Panc1 (cell line): ENCODE measurements around the gene NUDT16L1. TPM values are rescaled to one million over a fixed set of nuclear protein-coding genes. Genes with fewer than 3 reads are reported as not detected.

Source experiments
- ATAC-seq: fragments of 200-7000 bp; cut with Tn5 transposase; 2 replicates; pipeline ENCODE4 v1.9.1; 2020; ENCODE audit warnings: mild to moderate bottlenecking, moderate library complexity
- BruUV-seq: library from RNA; stranded (reverse); fragments of 400-500 nt; replicated peaks from 2 replicates; lab custom pipeline; 2021; lab: Mats Ljungman, UMichigan
- CTCF ChIA-PET: fragments of 300-600 bp; sonication (Branson Sonifier 250); formaldehyde crosslinking; loops from one replicate; lab custom pipeline; 2022; ENCODE audit warnings: antibody characterized with exemption; lab: Charles Lee
- POLR2A ChIA-PET: fragments of 300-600 bp; sonication (Branson Sonifier 250); formaldehyde crosslinking; loops from one replicate; lab custom pipeline; 2022; ENCODE audit warnings: antibody characterized with exemption; lab: Charles Lee
- DNase-seq: peaks from one replicate; pipeline ENCODE4 v3.0.0-alpha.2; 2010; ENCODE audit warnings: low read depth, low spot score
- H3K27ac ChIP-seq: 2 replicates; pipeline ENCODE4 v1.5.1; 2011; ENCODE audit warnings: mild to moderate bottlenecking, low read length, inconsistent platforms
- H3K27me3 ChIP-seq: fragments of 200-500 bp; sonication (Bioruptor generic); 2 replicates; pipeline ENCODE4 v1.6.0; 2014; ENCODE audit warnings: low read length, inconsistent platforms; ENCODE audit not compliant: control insufficient read depth, insufficient read depth
- H3K36me3 ChIP-seq: fragments of 200-500 bp; sonication (Bioruptor generic); 2 replicates; pipeline ENCODE4 v1.5.1; 2014; ENCODE audit warnings: inconsistent platforms, mild to moderate bottlenecking, low read length, moderate library complexity; ENCODE audit not compliant: control insufficient read depth, insufficient read depth
- H3K4me1 ChIP-seq: 2 replicates; pipeline ENCODE4 v1.5.1; 2011; ENCODE audit warnings: inconsistent platforms, mild to moderate bottlenecking, low read length, moderate library complexity; ENCODE audit not compliant: control insufficient read depth, insufficient read depth
- H3K4me3 ChIP-seq, 2 experiments: 2 replicates each; pipeline ENCODE4 v1.5.1; 2011 to 2012; ENCODE audit warnings: low read depth in 2 of 2, low read length in 2 of 2, mild to moderate bottlenecking in 2 of 2, inconsistent platforms in 1 of 2, moderate library complexity in 1 of 2
- H3K9me3 ChIP-seq: fragments of 200-500 bp; sonication (Bioruptor generic); 2 replicates; pipeline ENCODE4 v1.5.1; 2014; ENCODE audit warnings: low read depth, mild to moderate bottlenecking, inconsistent platforms, low read length, moderate library complexity; ENCODE audit not compliant: control insufficient read depth, insufficient read depth
- CTCF ChIP-seq: fragments of 450-650 bp; IDR thresholded peaks from 2 replicates; pipeline ENCODE4 v1.5.1; 2017; ENCODE audit warnings: mild to moderate bottlenecking
- POLR2AphosphoS5 ChIP-seq: IDR thresholded peaks from 2 replicates; pipeline ENCODE4 v1.6.1; 2012; ENCODE audit warnings: mild to moderate bottlenecking, low read depth, low read length, moderate library complexity
- REST ChIP-seq, 2 experiments: IDR thresholded peaks; 2 replicates each; pipeline ENCODE4 v1.6.1; 2011 to 2012; ENCODE audit warnings: low read depth in 2 of 2, control low read depth in 1 of 2, low read length in 1 of 2, mild to moderate bottlenecking in 1 of 2, moderate library complexity in 1 of 2; ENCODE audit not compliant: insufficient read depth in 1 of 2
- SIN3A ChIP-seq: IDR thresholded peaks from 2 replicates; pipeline ENCODE4 v1.6.1; 2012; ENCODE audit warnings: low read depth, mild to moderate bottlenecking, low read length, moderate library complexity, borderline replicate concordance; ENCODE audit not compliant: insufficient read depth
- TCF7L2 ChIP-seq: IDR thresholded peaks from 2 replicates; pipeline ENCODE4 v1.6.1; 2011; ENCODE audit warnings: mild to moderate bottlenecking, low read depth, low read length, inconsistent platforms
- in situ Hi-C: cut with HindIII; loops from 2 replicates; pipeline ENCODE4 v1.10.0; 2016; ENCODE audit warnings: low sequenced_read_pairs, low pct_unique_long_range_greater_than_20kb
- intact Hi-C: fragments of 100-400 bp; cut with micrococcal nuclease; formaldehyde crosslinking; loops from one replicate; pipeline ENCODE4 v1.10.0; 2022; ENCODE audit not compliant: unreplicated experiment
- total RNA-seq: library from RNA; stranded (reverse); gene quantifications from one replicate; pipeline ENCODE4 v1.2.1, GENCODE V29; 2021; ENCODE audit not compliant: unreplicated experiment

Gene NUDT16L1
- total RNA-seq, 1 experiment from 2014 or later: 42.9 TPM

- intact Hi-C loops (no loop called here), in situ Hi-C loops (no loop called here)
- Histone ChIP-seq H3K27ac (no peak overlapping the region), H3K27me3 (no peaks in the 10 kb centered on the region), H3K4me3 (no peak overlapping the region), H3K4me1 (no peaks in the 10 kb centered on the region), H3K36me3 (peaks cover 13% of the 10 kb centered on the region), H3K9me3 (no peaks in the 10 kb centered on the region)
- no TSS peak for BruUV-seq
- TF ChIP-seq CTCF: no peak
- TF ChIP-seq REST (IDR thresholded peaks at IDR 0.05; ENCODE audit: insufficient read depth in 1 of 2, low read depth in 2 of 2, low read length in 1 of 2): no peak
- TF ChIP-seq POLR2AphosphoS5: no peak
- no peak for TF ChIP-seq SIN3A
- no peak for DNase-seq
- ChIA-PET CTCF (no interaction called here), POLR2A (no interaction called here)
- no peak for ATAC-seq
Measured at GRCh38 chr16:4728676-4729075, 35.3 kb downstream of the NUDT16L1 start.

GRCh38 chr16:4729876-4730275 lies 36.5 kb downstream of the NUDT16L1 start:
- CTCF ChIA-PET: no interaction called here
- ATAC-seq: no peak
- in situ Hi-C loops (no loop called here), intact Hi-C loops (no loop called here)
- POLR2A ChIA-PET: no interaction called here
- H3K4me3 ChIP-seq: no peak overlapping the region
- H3K4me1 ChIP-seq: no peaks in the 10 kb centered on the region
- no peak overlapping the region for H3K27ac ChIP-seq
- BruUV-seq: no TSS peak
- no peaks in the 10 kb centered on the region for H3K27me3 ChIP-seq
- peaks cover 8% of the 10 kb centered on the region for H3K36me3 ChIP-seq
- TF ChIP-seq TCF7L2 (no peak), POLR2AphosphoS5 (no peak), CTCF (no peak), SIN3A (no peak), REST (IDR thresholded peaks at IDR 0.05; ENCODE audit: insufficient read depth in 1 of 2, low read depth in 2 of 2, low read length in 1 of 2) (no peak)
- H3K9me3 ChIP-seq: no peaks in the 10 kb centered on the region
- DNase-seq: no peak
